ENCODE data around the gene CNOT1.
"Not testable (repeated sequence)": the region's sequence is repeated elsewhere in the genome, so short reads cannot be mapped to it uniquely, and the experiment has no call there.

The CNOT1 gene

DNA sequence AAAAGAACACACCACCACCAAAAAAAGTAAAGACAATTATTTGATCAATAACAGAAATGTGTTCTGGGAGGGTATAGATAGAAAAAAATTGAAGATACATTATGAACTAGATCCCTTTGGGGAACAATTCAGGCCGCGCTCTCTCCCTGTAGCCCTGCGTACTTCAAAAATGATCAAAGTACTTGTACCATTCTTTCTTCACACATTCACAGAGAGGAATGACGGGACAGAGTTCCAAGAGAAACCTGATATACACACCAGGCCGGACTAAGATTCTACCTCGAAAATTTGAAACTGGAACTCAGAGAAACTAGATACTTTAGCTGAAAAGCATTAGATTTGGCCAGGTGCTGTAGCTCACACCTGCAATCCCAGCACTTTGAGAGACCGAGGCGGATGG lies 50.0 kb downstream of the CNOT1 start:
- DNase-seq, result no peak

DNA sequence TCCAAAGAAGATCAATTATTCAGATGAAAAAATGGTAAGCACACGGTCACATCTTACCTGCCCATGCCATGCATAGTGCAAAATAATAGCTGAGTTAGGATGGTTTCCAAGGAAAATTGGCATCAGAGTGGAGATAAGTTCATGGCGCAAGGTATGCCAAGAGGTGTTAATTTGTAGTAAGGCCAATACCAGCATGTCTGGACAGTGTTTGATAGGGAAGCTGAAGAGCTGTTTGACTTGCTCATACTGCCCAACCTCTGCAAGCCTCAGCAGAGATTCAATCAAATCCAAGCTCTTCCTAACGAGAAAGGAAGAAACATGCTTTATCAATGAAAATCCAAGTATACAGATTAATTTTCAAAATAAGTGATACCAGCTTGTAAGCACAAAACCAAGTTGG lies 51.0 kb downstream of the CNOT1 start:
- DNase-seq, result no peak

DNA sequence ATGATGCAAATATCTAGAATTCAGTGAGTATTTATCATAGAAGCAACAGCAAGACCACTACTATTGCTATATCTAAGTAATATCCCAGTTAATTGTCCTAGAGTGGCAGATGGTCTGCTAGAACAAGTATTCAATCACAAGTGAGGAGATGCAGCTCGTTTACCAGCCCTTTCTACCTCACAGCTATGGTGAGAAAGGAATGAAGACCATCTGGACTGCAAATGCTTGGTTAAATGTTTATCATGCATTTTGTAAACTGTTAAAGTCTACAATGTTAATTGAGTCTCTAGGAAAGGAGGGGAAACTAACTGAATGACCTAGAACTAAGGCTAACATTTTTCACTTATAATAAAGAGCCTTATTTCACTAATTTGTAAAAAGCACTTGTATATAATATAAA lies 52.5 kb downstream of the CNOT1 start:
- no peak for DNase-seq

DNA sequence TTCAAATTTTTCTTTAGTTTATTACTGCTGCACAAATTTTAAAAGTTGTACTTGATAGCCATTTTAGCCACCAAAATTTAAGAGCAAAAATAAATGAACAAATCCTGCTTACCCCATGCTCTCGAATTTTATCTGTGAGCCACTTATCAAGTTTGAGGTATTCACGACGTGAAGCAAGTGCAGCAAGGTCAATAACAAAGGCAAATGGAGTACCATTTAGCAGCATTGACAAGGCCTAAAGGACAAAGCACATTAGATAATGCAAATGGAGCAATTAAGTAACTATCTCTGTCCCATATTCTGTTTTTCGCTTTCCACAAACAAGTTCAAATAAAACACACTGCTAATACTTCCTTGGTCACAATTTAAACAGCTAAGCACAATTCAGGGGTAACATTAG lies 54.7 kb downstream of the CNOT1 start:
- DNase-seq, result no peak

DNA sequence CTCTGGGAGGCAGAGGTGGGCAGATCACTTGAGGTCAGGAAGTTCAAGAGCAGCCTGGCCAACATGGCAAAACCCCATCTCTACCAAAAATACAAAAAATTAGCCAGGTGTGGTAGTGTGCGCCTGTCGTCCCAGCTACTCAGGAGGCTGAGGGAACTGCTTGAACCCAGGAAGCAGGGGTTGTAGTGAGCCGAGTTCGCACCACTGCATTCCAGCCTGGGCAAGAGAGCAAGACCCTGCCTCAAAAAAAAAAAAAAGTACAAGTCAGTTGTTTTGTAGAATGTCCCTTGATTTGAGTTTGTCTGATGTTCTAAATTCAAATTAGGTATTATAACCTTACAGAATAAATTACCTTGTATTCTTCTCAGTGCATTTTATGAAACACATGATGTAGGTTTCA lies 63.9 kb downstream of the CNOT1 start:
- not testable (repeated sequence) for DNase-seq

DNA sequence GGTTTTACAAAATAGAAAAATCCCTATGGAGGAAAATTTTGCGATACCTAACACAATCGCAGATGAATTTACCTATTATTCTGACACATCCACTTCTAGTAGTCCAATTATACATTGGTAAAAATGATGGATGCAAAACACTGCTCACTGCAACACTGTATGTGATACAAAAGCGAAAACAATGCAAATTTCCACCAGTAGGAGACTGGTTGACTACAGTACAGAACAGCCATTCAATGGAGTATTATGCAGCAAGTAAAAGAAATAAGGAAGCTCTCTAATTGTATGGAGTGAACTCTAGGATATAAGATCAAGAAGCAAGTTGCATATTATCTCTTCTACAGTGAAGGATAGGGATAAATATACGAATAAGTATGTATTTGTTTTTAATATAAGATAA lies 65.9 kb downstream of the CNOT1 start:
- DNase-seq, result no peak

DNA sequence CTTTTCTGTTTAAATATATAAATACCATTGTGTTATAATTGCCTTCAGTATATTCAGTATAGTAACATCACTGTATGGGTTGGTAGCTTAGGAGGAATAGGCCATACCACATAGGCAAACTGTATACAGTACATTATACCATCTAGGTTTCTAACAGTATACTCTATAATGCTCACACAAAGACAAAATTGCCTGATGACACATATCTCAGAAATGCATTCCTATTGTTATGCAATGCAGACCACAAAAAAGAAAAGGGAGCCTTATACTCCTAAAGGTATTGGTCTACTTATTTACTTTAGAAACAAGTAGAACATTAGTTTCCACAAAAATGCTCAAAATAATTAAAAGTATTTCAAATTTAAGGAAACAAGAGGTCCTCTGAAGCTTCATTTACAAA lies 66.4 kb downstream of the CNOT1 start:
- no peak for DNase-seq

DNA sequence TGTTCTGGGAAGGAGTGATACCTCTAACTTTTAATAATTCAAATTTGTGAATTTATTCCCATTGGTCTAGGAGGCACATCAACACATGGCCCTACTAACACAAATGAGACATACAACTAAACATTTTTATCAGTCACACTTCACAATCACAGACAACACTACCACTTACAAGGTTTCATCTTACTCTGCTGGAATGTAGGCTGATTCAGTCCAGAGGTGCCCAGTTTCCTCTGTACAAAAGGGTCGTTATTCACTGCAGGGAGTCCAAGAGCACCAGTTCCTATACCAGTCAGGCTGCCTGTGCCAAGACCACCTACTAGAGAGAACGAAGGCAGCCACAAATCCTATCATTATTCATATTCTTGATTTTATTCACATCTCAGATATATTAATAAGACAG lies 72.9 kb downstream of the CNOT1 start:
- DNase-seq, result no peak

DNA sequence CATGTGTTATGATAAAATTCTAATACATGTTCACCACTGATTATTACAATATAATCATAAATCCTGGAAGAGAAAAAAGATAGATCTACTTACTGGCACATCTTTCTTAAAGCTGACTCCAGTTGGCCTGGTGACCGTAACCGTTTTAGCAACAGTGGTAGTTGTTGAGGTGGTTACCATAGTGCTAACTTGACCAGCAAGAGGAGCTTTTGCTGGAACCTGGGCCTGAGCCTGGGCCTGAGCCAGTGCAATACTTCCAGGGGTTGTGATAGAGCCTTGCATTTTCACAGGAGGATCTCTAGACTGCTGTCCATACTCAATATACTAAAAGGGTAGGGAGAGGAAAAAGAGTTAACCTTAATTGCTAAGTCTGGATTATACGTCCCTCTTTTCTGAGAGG lies 78.1 kb downstream of the CNOT1 start:
- DNase-seq, result no peak

DNA sequence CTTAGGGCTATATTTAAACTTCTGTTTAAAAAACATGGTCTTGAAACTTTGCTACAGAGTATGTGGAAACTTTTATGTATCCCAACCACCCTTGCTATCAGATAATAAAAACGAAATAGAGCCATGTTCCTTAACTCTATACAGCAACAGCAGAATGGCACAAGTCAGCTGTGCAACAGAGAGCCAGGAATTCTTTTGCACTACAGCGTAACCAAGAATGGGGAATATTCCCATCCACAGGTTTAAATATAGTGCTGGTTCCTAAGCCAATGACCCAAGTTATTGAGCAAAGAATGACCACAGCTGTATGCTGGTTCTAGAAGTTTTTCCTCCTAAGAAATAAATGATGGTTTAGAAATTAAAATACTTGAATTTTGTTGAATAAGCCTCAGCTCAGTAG lies 81.2 kb downstream of the CNOT1 start:
- DNase-seq, result no peak

DNA sequence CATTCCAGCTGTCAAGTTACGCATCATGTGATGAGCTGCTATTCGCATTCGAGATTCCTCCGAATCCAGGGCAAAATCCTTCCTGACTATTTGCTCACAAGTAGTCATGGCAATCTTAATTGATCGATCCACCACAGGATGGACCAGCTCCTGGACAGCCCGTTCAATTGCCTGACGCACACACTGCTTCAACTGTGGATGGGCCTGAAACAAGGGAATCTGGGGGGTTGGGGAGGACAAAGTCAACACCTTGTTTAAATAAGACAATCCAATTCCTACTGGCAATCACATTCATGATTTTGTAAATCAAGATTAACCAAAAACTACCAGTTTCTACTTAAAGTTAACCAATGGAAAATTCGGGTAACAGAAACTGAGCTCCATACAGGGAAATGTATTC lies 85.9 kb downstream of the CNOT1 start:
- no peak for DNase-seq

DNA sequence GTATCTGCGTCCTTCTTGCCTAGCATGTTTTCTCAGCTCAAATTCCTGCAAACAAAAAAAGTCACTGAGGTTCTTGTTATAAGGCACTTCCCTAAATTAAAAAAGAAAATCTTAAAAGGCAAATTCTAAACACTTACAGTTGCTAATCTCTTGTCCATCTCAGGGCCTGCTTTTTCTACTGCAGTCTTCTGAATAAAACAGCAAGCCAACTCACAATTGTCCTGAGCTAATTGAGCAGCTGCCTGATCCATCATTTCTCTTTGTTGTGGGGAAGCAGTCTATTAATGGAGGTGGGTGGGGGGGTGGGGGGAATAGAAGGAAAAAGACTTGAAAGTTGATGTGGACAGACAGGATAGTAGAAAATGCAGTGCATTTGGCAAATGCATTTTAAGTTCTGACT lies 87.3 kb downstream of the CNOT1 start:
- DNase-seq, result no peak

DNA sequence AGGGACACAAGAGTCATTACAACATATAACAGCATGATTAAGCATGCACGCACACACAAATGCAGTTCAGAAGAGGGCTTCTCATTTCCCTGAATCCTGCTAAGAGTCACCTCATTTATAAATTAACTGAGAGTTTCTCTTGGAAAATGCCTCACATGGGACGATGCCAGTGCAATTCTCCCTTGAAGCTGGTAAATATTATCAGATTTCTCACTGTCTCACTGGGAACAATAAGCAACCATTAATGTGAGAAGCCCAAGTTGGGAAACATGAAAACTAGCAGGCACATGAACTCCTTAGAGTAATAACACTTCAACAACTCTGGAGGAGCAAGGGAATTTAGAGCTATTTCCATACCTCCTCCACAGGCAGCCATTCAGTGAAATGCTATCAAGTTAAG lies 87.9 kb downstream of the CNOT1 start:
- no peak for DNase-seq

DNA sequence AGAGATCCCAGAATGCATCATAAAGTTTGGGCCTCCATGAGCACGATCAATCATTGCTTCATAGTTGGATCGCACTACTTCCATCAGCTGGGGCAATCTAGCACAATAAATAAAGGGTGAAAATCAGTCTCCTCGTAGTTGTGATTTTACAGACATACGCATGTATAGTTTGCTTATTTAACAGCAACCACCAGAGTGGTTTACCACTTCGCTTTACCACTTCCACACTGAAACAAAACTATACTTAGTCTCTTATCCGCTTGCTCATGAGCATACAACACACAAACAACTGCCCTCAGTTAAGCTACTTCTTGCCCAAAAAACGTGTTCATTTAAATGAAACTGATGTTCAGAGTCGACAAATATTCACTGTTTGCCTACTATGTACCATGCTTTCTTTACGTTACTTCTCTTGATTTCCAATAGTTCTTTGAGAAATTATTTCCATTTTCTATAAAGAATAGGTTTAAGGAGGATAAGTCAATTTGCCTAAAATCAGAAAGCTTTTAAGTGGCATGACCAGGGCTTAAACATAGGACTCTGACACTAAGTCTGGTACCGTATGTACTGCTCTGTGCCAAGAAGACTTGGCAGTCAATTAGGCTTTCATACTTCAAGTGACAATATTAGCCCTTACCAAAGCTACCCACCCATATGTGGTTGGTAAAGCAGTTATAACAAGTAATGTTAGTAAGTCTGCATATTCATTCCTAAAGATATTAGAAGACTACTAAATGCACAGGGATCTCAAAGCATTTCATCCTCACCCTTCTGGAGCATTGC lies 92.3 kb downstream of the CNOT1 start:
- DNase-seq, result no peak

DNA sequence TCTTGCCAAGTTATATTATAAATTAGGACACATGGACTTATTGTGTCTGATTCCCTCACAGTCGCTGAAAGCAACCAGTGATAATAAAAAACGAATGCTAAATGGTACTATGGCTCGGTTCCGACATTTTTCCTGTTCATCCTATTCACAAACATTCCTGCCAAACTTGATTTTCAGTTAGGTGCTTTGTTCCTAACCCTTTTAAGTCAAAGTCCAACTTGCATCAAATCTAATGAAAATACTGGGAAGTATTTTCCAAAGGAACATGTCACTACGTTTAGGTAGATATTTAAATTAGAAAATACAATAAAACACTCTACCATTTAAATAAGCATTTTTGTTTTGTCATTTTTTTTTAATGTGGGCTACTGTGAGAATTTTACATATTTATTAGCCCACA lies 93.3 kb downstream of the CNOT1 start:
- DNase-seq, result no peak

DNA sequence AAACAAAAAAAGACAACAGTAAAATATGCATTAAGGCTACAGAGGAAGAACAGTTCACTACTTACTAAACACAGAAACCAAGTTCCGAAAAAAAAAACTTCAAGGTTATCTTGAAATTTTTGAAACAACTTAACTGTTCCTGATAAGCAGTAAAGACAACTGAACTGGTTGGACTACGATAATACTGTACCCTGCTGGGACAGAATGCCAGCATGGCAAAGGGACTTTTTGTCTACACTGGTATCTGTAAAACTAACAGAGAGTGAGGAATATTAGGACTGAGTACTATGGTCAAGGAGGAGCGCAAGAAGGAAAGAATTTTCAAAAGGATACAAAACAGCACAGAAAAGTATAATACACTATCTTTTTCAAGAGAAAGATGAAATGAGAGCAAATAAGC lies 94.5 kb downstream of the CNOT1 start:
- no peak for DNase-seq

DNA sequence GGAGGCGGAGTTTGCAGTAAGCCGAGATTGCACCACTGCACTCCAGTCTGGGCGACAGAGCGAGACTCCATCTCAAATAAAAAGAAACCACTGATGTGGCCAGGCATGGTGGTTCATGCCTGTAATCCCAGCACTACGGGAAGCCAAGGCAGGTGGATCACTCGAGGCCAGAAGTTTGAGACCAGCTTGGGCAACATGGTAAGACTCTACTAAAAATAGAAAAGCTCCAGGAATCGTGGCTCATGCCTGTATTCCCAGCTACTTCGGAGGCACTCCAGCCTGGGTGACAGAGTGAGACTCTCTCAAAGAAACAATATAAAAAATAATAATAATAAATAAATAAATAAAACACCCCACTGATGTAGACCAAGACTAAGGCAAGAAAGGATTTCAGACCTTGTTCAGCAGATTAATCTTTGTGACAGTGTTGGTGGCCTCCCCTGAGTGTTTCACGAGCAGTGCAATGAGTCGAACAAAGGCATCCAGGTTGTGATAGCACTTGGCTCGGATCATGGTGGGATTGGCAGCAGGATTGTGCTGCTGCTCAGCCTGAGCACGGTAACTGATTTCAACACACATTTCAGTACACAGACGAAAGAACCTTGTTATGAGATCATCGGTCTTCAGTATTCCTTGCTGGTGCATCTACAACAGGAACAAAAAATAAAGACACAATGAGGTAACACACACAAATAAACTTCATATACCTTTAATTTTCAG lies 95.7 kb downstream of the CNOT1 start:
- DNase-seq, result no peak

DNA sequence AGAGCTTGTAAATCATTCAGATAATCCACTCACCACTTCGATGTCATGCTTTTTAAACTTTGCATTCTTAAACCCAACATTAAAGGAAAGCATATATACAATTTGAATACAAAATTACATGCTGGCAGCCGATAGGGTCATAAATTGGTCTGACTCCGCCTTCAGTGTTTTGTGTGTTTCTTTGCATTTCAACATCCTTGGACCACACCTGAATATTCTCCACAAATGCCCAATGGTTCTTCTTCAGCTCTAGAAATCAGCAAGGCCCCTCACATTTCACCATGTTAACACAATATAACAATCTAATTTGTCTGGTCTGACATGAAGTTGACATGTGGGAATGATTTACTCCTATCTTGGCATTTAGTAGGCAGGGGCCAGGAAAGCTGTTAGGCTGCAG lies 97.2 kb downstream of the CNOT1 start:
- no peak for DNase-seq

DNA sequence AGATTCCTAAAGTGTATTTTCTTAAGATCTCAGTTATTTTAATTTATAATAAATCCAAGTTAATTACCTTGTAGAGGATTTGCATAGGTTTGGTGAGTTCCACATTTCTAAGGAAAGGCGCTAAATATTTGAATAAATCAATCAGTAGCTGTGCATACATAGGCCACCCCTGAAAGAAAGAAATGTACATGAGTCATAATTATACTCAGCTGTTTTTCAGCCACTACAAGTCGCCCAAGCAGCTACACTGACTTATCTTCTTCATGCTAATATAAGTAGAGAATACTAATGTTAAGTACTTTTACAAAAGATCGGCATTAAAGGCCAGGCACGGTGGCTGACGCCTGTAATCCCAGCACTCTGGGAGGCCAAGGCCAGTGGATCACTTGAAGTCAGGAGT lies 99.4 kb downstream of the CNOT1 start:
- no peak for DNase-seq

DNA sequence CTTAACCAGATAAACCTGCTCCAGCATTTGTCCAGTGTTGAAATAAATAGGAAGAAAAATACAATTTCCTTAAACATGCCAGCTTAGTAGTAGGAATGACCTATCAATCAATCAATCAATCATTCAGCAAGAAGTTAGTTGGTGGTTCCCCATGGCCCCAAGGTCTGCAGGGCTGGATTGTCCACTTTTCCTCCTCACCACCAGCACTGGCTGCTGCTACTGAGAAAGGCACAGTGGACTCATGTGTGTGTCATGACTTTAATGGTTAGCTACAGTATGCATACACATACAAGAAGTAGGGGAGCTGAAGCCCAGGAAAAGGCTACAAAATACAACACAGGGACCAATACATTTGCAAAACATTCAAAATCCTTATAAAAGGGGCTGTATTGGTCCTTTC lies 109.9 kb downstream of the CNOT1 start:
- DNase-seq, result no peak

DNA sequence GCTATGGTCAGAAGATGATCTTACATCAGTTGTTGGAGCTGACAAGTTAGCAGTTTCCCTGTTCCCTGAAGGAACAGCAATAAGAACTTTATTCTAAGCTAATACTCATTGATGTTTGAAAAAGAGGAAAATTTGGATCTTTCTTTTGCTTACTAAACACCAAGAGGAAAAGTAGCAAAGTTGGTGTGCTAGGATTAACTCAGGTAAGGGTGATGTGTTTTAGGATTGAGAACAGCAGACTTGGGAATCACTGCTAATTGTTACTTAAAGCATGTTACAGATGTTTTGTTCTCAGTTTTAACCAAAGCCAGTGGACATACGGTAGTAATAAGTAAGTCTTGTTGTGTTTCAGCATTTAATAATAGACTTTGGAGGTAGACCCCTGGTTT lies 110.7 kb downstream of the CNOT1 start:
- DNase-seq, result no peak

DNA sequence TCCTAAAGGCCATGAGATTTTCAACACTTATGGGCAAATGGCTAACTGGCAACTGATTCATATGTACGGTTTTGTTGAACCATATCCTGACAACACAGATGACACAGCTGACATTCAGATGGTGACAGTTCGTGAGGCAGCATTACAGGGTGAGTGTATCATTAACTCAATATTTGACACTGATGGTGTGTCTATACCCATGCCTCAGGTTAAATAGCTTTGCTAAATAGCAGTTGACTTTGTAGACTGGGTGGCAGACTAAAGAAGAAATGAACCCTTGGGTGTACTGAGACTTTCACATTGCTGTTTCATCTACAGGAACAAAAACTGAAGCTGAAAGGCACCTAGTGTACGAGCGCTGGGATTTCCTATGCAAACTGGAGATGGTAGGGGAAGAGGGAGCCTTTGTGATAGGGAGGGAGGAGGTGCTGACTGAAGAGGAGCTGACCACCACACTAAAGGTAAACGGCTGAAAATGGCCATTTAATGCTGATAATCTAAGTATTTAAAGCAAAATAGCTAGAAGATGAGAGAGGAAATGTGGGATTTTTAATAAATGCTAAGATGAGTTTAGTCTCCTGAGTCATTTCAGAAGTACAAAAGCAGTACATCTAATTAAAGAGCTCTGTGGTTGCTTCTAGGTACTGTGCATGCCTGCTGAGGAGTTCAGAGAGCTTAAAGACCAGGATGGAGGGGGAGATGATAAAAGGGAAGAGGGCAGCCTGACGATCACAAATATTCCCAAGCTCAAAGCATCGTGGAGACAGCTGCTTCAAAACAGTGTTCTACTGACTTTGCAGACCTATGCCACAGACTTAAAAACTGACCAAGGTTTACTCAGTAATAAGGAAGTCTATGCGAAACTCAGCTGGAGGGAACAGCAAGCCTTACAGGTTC lies 111.3 kb downstream of the CNOT1 start:
- DNase-seq, result no peak

DNA sequence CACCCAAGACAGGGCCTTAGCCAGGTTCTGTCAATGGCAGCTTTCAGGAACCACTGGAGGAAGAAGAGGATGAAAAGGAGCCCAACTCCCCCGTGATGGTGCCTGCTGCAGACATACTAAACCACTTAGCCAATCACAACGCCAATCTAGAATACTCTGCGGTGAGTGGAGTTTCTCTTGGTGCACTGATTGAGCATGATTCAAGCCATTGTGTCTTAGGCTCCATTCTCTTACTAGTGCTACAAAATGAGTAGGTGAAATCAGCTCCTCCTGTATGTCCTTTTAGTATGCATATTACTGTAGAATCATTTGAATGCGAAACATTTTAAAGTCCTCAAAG lies 112.9 kb downstream of the CNOT1 start:
- no peak for DNase-seq

Measured in stimulated activated CD4-positive, alpha-beta T cell treated with anti-CD3 and anti-CD28 coated beads, Interleukin-1b, Interleukin-23, amount 100 ng/mL, for 48 hours (primary cell).